HG03097 (cell line): Measurements from ENCODE around the gene CCNDBP1.
"Not testable (repeated sequence)": the region's sequence is repeated elsewhere in the genome, so short reads cannot be mapped to it uniquely, and the experiment has no call there.

Experiments used
- ATAC-seq: cut with Tn5 transposase; IDR thresholded peaks from one replicate; pipeline ENCODE4 v1.9.1; 2021; ENCODE audit not compliant: unreplicated experiment, low FRiP score

CCNDBP1 gene

GRCh38 chr15:43190178-43190577 is 5.0 kb downstream of the CCNDBP1 start:
- no peak for ATAC-seq

- ATAC-seq, result no peak
Observed at GRCh38 chr15:43193710-43194109, 8.5 kb downstream of the CCNDBP1 start.

GRCh38 chr15:43194795-43195194 is 9.6 kb downstream of the CCNDBP1 start:
- ATAC-seq, result no peak

- ATAC-seq, result no peak
Observed at GRCh38 chr15:43196760-43197548, 11.8 kb downstream of the CCNDBP1 start.

GRCh38 chr15:43197773-43198172 is 12.6 kb downstream of the CCNDBP1 start:
- ATAC-seq, result not testable (repeated sequence)

- not testable (repeated sequence) for ATAC-seq
Observed at GRCh38 chr15:43198556-43198955, 13.4 kb downstream of the CCNDBP1 start.

- no peak for ATAC-seq
Observed at GRCh38 chr15:43198992-43199391, 13.8 kb downstream of the CCNDBP1 start.

GRCh38 chr15:43199945-43200488 is 14.8 kb downstream of the CCNDBP1 start:
- ATAC-seq, result no peak

- ATAC-seq, result no peak
Observed at GRCh38 chr15:43204016-43204901, 19.1 kb downstream of the CCNDBP1 start.

GRCh38 chr15:43206054-43206453 is 20.9 kb downstream of the CCNDBP1 start:
- no peak for ATAC-seq

- ATAC-seq, result no peak
Observed at GRCh38 chr15:43207024-43207423, 21.8 kb downstream of the CCNDBP1 start.

GRCh38 chr15:43208052-43209002 is 23.1 kb downstream of the CCNDBP1 start:
- no peak for ATAC-seq

- no peak for ATAC-seq
Observed at GRCh38 chr15:43209059-43209824, 24.0 kb downstream of the CCNDBP1 start.

- no peak for ATAC-seq
Observed at GRCh38 chr15:43210172-43210745, 25.1 kb downstream of the CCNDBP1 start.

- no peak for ATAC-seq
Observed at GRCh38 chr15:43210807-43211206, 25.6 kb downstream of the CCNDBP1 start.

GRCh38 chr15:43211224-43211735 is 26.1 kb downstream of the CCNDBP1 start:
- ATAC-seq, result no peak

GRCh38 chr15:43212299-43212698 is 27.1 kb downstream of the CCNDBP1 start:
- ATAC-seq, result no peak

- no peak for ATAC-seq
Observed at GRCh38 chr15:43212951-43213350, 27.7 kb downstream of the CCNDBP1 start.

GRCh38 chr15:43213466-43213865 is 28.3 kb downstream of the CCNDBP1 start:
- no peak for ATAC-seq
